Natural killer cell (primary cell): Measurements from ENCODE around the gene IL1RAPL1. TPM values are rescaled to one million over a fixed set of nuclear protein-coding genes. Genes with fewer than 3 reads are reported as not detected.

Experiments
- ATAC-seq, 3 donors: fragments of 150-1000 bp in 2 of 3; fragments of 200-7000 bp in 1 of 3; cut with Tn5 transposase; 1 replicate in 1 of 3; 2 replicates in 2 of 3; pipeline ENCODE4 v1.10.0; 2021; ENCODE audit warnings: mild to moderate bottlenecking in 2 of 3, moderate library complexity in 2 of 3
- DNase-seq, 2 donors: peaks; one replicate each; pipeline versions ENCODE4 v3.0.0 to v3.0.0-alpha.2; 2013 to 2021; ENCODE audit warnings: mixed read lengths in 1 of 2
- H3K27ac ChIP-seq: one replicate; pipeline ENCODE4 v1.5.1; 2013; ENCODE audit warnings: mild to moderate bottlenecking, low read length
- H3K27me3 ChIP-seq: one replicate; pipeline ENCODE4 v1.6.1; 2013; ENCODE audit warnings: low read length; ENCODE audit not compliant: control insufficient read depth, insufficient read depth
- H3K36me3 ChIP-seq: one replicate; pipeline ENCODE4 v1.6.1; 2013; ENCODE audit warnings: low read length; ENCODE audit not compliant: control insufficient read depth, insufficient read depth
- H3K4me1 ChIP-seq: one replicate; pipeline ENCODE4 v1.6.1; 2013; ENCODE audit warnings: low read length; ENCODE audit not compliant: control insufficient read depth, insufficient read depth
- H3K4me3 ChIP-seq: one replicate; pipeline ENCODE4 v1.5.1; 2013; ENCODE audit warnings: low read length
- H3K9me3 ChIP-seq: one replicate; pipeline ENCODE4 v1.6.1; 2013; ENCODE audit warnings: low read length; ENCODE audit not compliant: control insufficient read depth, insufficient read depth
- H3K27ac Mint-ChIP-seq, 2 donors: one replicate each; pipeline ENCODE4 v1.8.0; 2022; ENCODE audit warnings: mild to moderate bottlenecking in 2 of 2, mixed read lengths in 2 of 2, moderate library complexity in 1 of 2
- H3K27me3 Mint-ChIP-seq, 2 donors: one replicate each; pipeline ENCODE4 v1.8.0; 2022; ENCODE audit warnings: low read depth in 2 of 2, mixed read lengths in 2 of 2
- H3K36me3 Mint-ChIP-seq: one replicate; pipeline ENCODE4 v1.8.0; 2022; ENCODE audit warnings: mixed read lengths
- H3K4me1 Mint-ChIP-seq, 2 donors: one replicate each; pipeline ENCODE4 v1.8.0; 2022; ENCODE audit warnings: mixed read lengths in 2 of 2
- H3K4me3 Mint-ChIP-seq: one replicate; pipeline ENCODE4 v1.8.0; 2022; ENCODE audit warnings: mild to moderate bottlenecking, moderate library complexity, mixed read lengths
- H3K9me3 Mint-ChIP-seq, 2 donors: one replicate each; pipeline ENCODE4 v1.8.0; 2022; ENCODE audit warnings: mixed read lengths in 2 of 2
- WGBS: methylation state at CpG from one replicate; pipeline ENCODE4 v1.1.7; 2013; ENCODE audit warnings: missing lambda C conversion rate; ENCODE audit not compliant: insufficient coverage; 5-methylcytosine and 5-hydroxymethylcytosine counted together
- intact Hi-C: fragments of 100-400 bp; cut with micrococcal nuclease; formaldehyde crosslinking; loops from one replicate; pipeline ENCODE4 v1.14.2; 2022
- total RNA-seq, 4 donors: library from RNA; stranded (reverse); fragments of 120-200 nt in 1 of 4; gene quantifications; one replicate each; pipeline versions ENCODE4 v1.2.3 to v1.2.4, GENCODE V29; 2013 to 2022
- TF ChIP-seq, protein P1 (sequence below): fragments of 200-600 bp; IDR thresholded peaks from one replicate; pipeline ENCODE4 v1.8.0; 2022; ENCODE audit warnings: antibody characterized with exemption

The IL1RAPL1 gene
- total RNA-seq, 3 donors from 2014 or later (not counting 1 experiment from before 2014, with no cell fraction given) = not detected

DNA sequence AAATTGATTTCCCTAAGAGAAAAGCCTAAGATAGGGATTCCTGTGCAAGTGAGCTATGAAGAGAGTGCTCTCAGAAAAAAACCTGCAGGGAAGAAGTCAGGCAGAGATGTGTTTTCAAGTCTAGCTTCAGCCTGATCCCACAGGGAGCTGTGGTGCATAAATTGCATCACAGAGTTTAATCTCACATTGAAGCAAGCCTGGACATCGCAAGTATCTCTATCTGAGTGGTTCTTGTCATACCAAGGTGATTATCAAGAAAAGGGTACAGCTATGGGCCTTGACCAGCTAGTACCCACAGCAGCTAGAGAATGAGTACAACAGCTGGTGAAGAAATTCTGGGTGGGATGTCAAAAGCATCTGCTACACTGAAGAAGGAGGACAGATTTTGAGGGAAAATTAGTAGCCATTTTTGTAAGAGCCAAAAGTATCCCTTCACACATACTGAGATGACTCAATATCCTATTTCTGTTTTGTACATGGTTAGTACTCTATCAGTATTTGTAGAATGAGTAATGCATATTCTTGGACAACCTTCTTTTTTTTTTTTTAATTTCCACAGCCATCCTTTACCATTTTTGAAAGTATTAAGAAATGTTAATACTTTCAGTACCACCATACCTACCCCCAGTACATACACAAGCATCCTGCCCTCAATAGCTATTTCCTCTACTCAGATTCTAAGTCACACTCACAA is 708.9 kb downstream of the IL1RAPL1 start:
- no peaks in the 10 kb centered on the region for H3K36me3 Mint-ChIP-seq
- H3K4me1 Mint-ChIP-seq = no peaks in the 10 kb centered on the region
- TF ChIP-seq, protein P1, sequence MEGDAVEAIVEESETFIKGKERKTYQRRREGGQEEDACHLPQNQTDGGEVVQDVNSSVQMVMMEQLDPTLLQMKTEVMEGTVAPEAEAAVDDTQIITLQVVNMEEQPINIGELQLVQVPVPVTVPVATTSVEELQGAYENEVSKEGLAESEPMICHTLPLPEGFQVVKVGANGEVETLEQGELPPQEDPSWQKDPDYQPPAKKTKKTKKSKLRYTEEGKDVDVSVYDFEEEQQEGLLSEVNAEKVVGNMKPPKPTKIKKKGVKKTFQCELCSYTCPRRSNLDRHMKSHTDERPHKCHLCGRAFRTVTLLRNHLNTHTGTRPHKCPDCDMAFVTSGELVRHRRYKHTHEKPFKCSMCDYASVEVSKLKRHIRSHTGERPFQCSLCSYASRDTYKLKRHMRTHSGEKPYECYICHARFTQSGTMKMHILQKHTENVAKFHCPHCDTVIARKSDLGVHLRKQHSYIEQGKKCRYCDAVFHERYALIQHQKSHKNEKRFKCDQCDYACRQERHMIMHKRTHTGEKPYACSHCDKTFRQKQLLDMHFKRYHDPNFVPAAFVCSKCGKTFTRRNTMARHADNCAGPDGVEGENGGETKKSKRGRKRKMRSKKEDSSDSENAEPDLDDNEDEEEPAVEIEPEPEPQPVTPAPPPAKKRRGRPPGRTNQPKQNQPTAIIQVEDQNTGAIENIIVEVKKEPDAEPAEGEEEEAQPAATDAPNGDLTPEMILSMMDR = no peak
- Histone ChIP-seq H3K9me3 (no peaks in the 10 kb centered on the region), H3K36me3 (no peaks in the 10 kb centered on the region), H3K4me3 (no peak overlapping the region), H3K27me3 (no peaks in the 10 kb centered on the region), H3K4me1 (no peaks in the 10 kb centered on the region), H3K27ac (no peak overlapping the region)
- no peak overlapping the region for H3K4me3 Mint-ChIP-seq
- H3K27ac Mint-ChIP-seq = no peak overlapping the region
- H3K9me3 Mint-ChIP-seq = peaks cover 2 to 3% of the 10 kb centered on the region in 2 donors
- WGBS = 87% methylated on average over 1 of the region's 1 CpG
- no peak for DNase-seq
- no peak for ATAC-seq
- H3K27me3 Mint-ChIP-seq = no peaks in the 10 kb centered on the region
- intact Hi-C loops = no loop called here

DNA sequence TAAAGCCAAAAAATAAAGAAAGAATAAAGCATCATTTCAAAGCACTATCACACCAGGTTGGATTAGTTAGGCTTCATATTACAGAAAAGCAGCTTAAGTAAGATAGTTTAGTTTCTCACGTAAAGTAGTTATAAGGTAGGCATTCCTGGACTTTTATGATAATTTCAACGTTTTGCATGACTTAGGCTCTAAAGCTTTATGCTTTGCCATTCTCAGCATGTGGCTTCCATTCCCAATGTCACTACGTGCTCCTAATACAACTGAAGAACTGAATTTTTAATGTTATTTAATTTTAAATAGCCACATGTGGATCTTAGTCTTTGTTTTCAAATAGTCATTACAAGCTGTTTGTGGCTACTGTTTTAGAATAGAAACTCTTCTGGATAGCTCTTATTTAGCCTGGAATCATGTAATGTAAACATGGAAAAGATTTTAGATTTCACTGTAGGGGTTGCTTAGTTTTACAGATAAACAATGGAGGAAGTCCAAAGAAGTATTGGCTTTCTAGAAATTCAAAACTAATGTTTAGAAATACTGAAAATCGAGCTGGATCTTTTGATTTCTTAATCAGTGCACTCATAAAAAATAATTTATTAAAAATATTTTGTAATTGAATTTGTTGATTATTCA is 710.0 kb downstream of the IL1RAPL1 start:
- no peak overlapping the region for H3K4me3 ChIP-seq
- intact Hi-C loops = no loop called here
- no peaks in the 10 kb centered on the region for H3K4me1 ChIP-seq
- H3K9me3 ChIP-seq = no peaks in the 10 kb centered on the region
- TF ChIP-seq, protein P1 = no peak
- peaks cover 4 to 6% of the 10 kb centered on the region in 2 donors for H3K9me3 Mint-ChIP-seq
- H3K27me3 ChIP-seq = no peaks in the 10 kb centered on the region
- no peaks in the 10 kb centered on the region for H3K36me3 ChIP-seq
- no CpG with 5 or more reads among the region's 4 CpGs for WGBS
- H3K27ac Mint-ChIP-seq = no peak overlapping the region
- no peaks in the 10 kb centered on the region for H3K4me1 Mint-ChIP-seq
- no peak overlapping the region for H3K4me3 Mint-ChIP-seq
- no peaks in the 10 kb centered on the region for H3K36me3 Mint-ChIP-seq
- ATAC-seq = no peak
- H3K27me3 Mint-ChIP-seq = no peaks in the 10 kb centered on the region
- DNase-seq = no peak
- no peak overlapping the region for H3K27ac ChIP-seq

DNA sequence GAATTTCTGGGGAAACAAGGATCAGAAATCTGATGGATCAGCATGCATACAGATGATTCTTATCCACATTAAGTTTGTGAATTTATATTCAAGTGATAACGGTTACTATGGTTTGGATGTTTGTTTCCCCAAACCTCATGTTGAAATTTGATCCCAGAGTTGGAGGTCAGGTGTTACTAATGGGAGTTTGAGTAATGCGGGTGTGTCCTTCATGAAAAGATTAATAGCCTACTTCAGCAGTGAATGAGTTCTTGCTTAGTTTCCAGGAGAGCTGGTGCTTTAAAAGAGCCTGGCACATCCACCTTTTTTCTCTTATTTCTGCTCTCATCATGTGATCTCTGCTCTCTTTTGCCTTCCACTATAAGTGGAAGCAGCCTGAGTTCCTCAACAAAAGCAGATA is 712.4 kb downstream of the IL1RAPL1 start:
- intact Hi-C loops = no loop called here
- no peaks in the 10 kb centered on the region for H3K27me3 ChIP-seq
- Mint-ChIP-seq H3K27ac (no peak overlapping the region), H3K9me3 (peaks cover 3 to 4% of the 10 kb centered on the region in 2 donors), H3K4me1 (no peaks in the 10 kb centered on the region), H3K36me3 (no peaks in the 10 kb centered on the region), H3K27me3 (no peaks in the 10 kb centered on the region), H3K4me3 (no peak overlapping the region)
- TF ChIP-seq, protein P1 = no peak
- DNase-seq (no peak), ATAC-seq (no peak)
- 100% methylated on average over 1 of the region's 2 CpGs for WGBS
- no peaks in the 10 kb centered on the region for H3K4me1 ChIP-seq
- H3K27ac ChIP-seq = no peak overlapping the region
- H3K4me3 ChIP-seq = no peak overlapping the region
- no peaks in the 10 kb centered on the region for H3K9me3 ChIP-seq
- H3K36me3 ChIP-seq = no peaks in the 10 kb centered on the region
